Neural progenitor cell (in vitro differentiated cells): Measurements from ENCODE around the gene RSPO3.

Experiments
- CTCF ChIP-seq: fragments of 200-600 bp; sonication (generic); IDR thresholded peaks from 2 replicates; pipeline ENCODE4 v1.5.1; 2017; ENCODE audit warnings: antibody characterized with exemption, mild to moderate bottlenecking
- EZH2 ChIP-seq: fragments of 200-600 bp; sonication (generic); IDR thresholded peaks from 2 replicates; pipeline ENCODE4 v1.6.1; 2017; ENCODE audit warnings: antibody characterized with exemption, mild to moderate bottlenecking, moderate library complexity
- EZH2phosphoT487 ChIP-seq: fragments of 200-600 bp; sonication (generic); IDR thresholded peaks from 2 replicates; pipeline ENCODE4 v1.6.1; 2017; ENCODE audit warnings: antibody characterized with exemption

GRCh38 chr6:127115084-127115655, 3.3 kb upstream of the RSPO3 start:
- no peak for TF ChIP-seq CTCF
- no peak for TF ChIP-seq EZH2
- no peak for TF ChIP-seq EZH2phosphoT487
